Measurements from ENCODE around the gene SLC16A12.
A peak's percentile ranks its signal among the peaks of the same experiment; 100 is the strongest.
"Not testable (repeated sequence)": the region's sequence is repeated elsewhere in the genome, so short reads cannot be mapped to it uniquely, and the experiment has no call there.

SLC16A12 gene

GRCh38 chr10:89468191-89468965 is 67.0 kb downstream of the SLC16A12 start:
- no peak for DNase-seq

DNA sequence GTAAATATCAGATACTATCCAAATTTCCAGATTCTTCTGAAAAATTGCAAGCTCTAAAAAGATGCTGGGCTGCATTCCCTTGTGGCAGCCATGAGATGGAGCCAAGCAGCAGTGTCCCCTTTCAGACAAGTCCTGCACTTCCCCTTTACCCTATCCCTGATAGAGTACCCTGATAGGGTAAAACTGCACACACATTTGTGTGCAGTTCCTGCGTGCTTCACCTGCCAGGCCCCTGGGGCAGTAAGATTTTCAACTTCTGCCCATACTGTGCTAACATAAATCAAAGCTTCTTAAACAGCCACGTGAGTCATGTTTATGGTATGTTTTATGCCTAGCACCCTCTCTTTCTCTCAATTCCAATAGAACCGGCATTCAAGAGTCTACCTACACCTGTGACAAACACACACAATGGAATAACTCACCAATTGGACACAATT is 68.8 kb downstream of the SLC16A12 start:
- peak; percentile 41 for DNase-seq

DNA sequence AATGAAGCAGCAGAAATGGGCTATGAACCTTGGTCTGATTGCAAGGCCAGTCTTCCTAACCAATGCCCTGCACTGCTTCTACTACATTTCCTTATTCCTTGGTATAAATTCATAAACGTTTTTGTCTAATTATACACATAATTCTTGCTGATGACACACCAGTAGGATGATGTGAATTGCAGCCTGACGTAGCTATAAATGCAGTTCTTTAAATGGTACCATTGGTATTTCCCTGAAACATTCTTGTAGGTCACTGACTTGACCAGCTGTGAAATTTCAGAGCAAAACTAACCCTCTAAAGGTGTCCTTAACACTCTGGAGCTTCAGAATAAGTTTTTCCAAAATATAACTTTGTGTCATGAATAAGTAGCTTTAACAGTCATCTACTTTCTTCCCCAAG is 70.2 kb downstream of the SLC16A12 start:
- no peak for DNase-seq

DNA sequence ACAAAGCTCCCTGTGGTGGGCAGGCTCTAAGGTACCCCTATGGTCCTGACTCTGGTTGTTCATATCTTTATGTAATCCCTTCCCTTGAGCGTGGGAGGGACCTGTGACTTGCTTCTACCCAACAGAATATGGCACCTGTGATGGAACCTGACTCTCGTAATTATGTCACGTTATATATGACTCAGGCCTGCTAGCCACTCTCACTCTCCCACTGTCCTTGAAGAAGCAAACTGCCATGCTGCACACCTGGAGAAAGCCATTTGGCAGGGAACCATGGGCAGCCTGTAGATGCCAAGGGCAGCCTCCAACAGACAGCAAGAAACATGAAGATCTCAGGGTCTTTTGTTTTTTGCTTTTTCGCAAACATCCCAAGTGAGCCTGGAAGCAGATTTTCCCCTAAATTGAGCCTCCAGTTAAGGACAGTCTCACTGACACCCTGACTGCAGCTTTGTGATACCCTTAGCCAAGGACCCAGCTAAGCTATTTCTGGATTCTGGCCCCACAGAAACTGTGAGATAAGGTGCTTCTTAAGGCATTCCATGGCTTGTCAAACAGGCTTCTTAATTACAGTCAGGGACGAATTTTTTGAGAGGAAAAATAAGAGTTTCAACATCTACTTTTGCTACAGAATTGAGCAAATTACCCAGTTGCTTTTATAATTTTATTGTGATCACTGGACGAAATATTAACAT is 71.4 kb downstream of the SLC16A12 start:
- no peak for DNase-seq

GRCh38 chr10:89458784-89459183 is 76.6 kb downstream of the SLC16A12 start:
- DNase-seq, result no peak

GRCh38 chr10:89458291-89458690 is 77.1 kb downstream of the SLC16A12 start:
- no peak for DNase-seq

GRCh38 chr10:89454561-89455347 is 80.6 kb downstream of the SLC16A12 start:
- no peak for DNase-seq

DNA sequence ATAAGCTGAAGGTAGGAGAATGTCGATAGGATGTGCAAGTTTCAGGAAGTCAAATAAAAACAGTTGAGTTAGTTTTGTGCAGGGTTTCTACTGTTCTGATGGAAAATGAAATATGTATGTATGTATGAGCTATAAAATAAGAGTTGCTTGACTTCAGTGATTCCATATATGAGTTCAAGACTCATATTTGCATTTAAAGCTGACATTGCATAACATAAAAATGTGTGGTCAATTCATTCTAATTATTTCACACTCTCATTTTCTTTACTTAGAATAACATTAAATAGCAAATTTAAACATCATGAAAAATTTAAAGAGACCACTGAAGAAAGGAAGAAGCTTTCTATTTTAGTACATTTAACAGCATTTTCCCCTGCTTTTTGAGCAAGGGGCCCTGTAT is 83.2 kb downstream of the SLC16A12 start:
- DNase-seq, result no peak

GRCh38 chr10:89450901-89451300 is 84.5 kb downstream of the SLC16A12 start:
- no peak for DNase-seq

DNA sequence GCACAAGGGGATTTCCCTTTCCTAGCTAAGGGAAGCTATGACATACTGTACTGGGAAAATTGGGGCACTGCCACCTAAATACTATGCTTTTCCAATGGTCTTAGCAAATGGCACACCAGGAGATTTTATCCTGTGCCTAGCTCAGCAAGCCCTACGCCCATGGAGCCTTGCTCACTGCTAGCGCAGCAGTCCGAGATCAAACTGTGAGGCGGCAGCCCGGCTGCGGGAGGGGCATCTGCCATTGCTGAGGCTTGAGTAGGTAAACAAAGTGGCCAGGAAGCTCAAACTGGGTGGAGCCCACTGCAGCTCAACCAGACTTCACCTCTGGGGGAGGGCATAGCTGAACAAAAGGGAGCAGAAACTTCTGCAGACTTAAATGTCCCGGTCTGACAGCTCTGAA is 90.6 kb downstream of the SLC16A12 start:
- DNase-seq, result not testable (repeated sequence)

DNA sequence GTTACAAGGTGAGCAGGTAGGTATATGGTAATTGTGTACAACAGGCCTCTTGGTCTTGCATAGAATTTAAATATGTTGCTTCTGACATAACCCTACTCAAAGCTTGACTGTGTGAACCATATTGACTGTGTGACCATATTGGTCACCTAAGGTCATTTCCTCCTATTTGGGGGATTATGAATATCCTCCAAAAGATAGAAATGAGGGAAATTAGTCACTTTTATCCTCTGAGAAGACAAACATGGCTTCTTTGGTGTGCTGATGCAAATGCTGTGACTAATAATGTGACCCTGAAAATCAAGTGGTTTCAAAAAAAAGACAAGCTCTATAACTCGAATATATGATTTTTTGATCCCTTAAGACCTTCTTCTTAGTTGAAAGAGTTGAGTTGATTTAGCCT is 93.1 kb downstream of the SLC16A12 start:
- DNase-seq, result no peak

- DNase-seq, result no peak
Measured at GRCh38 chr10:89440226-89441009, 95.0 kb downstream of the SLC16A12 start.

DNA sequence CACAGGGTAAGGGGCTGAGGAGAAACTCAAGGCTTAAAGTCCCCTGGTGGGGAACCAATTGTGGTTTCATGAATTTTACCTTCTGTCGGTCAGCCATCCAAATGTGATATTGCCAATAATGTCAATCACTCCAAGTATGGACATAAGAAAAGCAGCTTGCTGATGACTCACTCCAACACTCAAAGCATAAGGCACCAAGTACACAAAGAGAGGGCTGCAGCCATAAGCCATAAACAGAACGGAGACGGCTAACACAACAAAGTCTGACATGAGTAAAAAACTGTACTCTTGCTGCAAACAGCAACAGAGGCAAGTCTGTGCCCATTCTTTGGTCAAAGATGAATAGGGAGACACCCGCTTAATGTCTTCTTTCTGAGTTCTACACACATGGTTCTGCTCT is 96.9 kb downstream of the SLC16A12 start:
- no peak for DNase-seq

DNA sequence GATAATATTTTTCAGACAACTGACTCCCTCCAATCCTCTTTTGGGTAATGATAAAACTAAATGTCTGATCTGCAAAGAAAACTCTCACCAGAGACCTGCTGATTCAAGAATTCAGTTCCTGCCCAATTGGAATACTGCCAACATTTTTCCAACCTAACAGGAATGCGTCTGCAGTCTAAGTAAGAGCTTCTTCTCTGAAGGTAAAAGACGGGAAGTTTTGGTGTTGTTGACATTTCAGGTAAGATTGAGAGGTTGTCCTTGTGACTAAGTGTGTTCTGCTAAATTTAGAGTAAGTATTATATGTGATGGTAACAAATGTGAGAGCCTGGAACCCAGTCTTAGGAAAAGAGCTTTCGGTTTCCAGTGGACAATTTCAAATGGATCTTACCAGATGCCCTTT is 103.4 kb downstream of the SLC16A12 start:
- DNase-seq, result no peak

DNA sequence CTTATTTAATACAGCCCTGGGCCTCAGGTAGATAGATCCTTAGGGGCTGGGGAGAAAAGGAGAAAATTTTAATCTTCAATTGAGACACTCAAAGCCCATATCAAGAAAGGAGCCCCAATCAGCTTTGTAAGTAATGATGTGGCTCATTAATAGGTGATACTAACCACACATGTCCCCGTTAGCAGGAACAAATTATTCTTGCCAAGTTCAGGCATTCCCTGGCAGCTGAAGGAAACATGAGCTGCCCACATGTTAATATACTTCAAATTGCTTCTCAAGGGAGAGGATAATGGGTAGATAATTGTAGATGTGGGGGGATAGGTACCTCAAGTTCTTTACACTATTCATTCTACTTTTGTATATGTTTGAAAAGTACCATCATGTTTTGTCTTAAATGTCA is 106.5 kb downstream of the SLC16A12 start:
- no peak for DNase-seq

GRCh38 chr10:89427629-89428028 is 107.8 kb downstream of the SLC16A12 start:
- no peak for DNase-seq

DNA sequence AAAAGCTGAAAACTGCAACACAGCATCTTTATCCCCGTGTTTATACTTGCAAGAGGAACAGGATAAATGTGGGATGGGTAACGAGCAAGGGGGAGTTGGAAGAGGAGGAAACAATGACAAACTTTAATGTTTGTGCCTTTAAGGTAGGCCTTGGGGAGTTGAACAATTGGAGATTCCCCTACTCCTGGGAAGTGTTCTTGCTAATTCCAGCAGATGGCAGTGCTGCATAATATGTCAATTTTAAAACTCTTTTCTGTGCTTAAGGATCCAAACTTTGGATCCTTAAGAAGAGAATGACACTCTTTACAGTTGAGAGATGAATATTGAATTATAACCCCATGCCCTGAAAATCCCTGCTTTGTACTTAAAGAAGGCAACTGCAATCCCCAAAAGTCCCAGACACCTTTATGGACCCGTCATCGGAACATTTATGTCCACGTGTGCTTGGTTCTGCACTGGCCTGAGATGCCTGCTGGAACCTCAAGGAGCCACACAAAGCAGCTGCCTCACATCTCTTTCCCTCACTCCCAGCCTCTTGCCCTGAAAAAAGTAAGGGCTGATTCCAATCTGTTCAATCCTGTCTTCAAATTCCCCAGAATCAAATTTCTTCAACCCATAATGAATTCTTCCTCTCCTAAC is 109.0 kb downstream of the SLC16A12 start:
- DNase-seq, result peak; percentile 19

DNA sequence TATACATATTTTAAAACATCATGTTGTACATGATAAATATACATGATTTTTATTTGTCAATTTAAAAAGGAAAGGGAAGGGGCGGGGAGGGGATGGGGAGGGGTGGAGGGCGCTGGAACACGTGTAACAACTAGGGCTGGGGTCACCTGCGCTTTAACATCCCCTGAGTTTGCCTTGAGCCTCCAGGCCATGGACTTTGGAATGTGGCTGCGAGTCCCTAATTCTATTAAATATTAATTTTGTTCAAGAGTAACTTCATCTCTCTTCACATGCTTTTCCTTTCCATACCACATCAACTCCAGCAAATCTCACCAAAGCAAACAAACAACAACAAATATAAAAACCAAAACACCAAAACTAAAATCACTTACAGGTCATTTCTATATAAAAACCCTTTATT is 110.4 kb downstream of the SLC16A12 start:
- DNase-seq, result no peak

DNA sequence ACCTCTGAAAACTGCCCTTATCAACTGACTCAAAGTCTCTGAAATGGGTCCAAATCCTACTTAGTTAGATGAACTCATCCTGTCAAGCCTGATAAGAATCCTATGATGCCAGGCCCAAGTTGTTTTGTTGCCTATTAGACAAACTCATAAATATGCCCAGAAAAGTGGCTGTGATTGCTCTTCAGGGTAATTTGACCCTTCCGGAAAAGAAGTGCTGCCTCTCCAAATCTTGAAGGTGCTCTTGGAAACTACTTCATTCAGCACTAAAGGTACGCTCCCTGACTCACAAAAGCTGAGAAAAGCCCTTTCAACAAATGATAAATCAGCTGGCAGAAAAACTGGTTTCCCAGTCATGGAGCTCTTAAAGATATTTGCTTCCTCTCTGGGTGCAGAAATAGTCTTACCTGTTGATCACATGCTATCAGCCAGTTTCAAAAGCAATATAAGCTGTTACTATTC is 114.3 kb downstream of the SLC16A12 start:
- DNase-seq, result no peak

GRCh38 chr10:89419548-89419947 is 115.8 kb downstream of the SLC16A12 start:
- no peak for DNase-seq

GRCh38 chr10:89416465-89416864 is 118.9 kb downstream of the SLC16A12 start:
- DNase-seq, result no peak

All from NCI-H748 treated with DMSO at 0.1 percent for 48 hours (cell line).